IMR-90 (cell line): ENCODE measurements around the gene FOXO3. TPM values are rescaled to one million over a fixed set of nuclear protein-coding genes. Genes with fewer than 3 reads are reported as not detected.
A peak's percentile ranks its signal among the peaks of the same experiment; 100 is the strongest.

ENCODE experiments used
- ATAC-seq: fragments of 200-7000 bp; cut with Tn5 transposase; 2 replicates; pipeline ENCODE4 v1.9.1; 2020; ENCODE audit warnings: low read depth, mild to moderate bottlenecking, moderate library complexity
- BruUV-seq: library from RNA; stranded (reverse); fragments of 400-500 nt; replicated peaks from 2 replicates; lab custom pipeline; 2021; lab: Mats Ljungman, UMichigan
- CTCF ChIA-PET: fragments of 300-600 bp; formaldehyde crosslinking; extraction: SDS; loops from one replicate; lab custom pipeline; 2021; ENCODE audit warnings: antibody characterized with exemption; lab: Yijun Ruan, JAX
- POLR2A ChIA-PET: fragments of 300-600 bp; sonication (Branson Sonifier 250); formaldehyde crosslinking; loops from one replicate; lab custom pipeline; 2022; ENCODE audit warnings: antibody characterized with exemption; ENCODE audit not compliant: unreplicated experiment; lab: Charles Lee
- DNase-seq: peaks from one replicate; pipeline ENCODE4 v3.0.0; 2013
- H2AFZ ChIP-seq: replicated peaks from 2 replicates; pipeline ENCODE3; 2013; ENCODE audit warnings: low read length, mild to moderate bottlenecking; ENCODE audit not compliant: poor library complexity
- H2AK5ac ChIP-seq: 2 replicates; pipeline ENCODE4 v1.6.1; 2013; ENCODE audit warnings: low read depth, low read length, inconsistent platforms
- H2AK9ac ChIP-seq: replicated peaks from 2 replicates; pipeline ENCODE3; 2013; ENCODE audit warnings: mild to moderate bottlenecking, low read depth, low read length, moderate library complexity; ENCODE audit not compliant: poor library complexity
- H2BK120ac ChIP-seq: 2 replicates; pipeline ENCODE4 v1.6.1; 2013; ENCODE audit warnings: low read depth, low read length, inconsistent platforms
- H2BK15ac ChIP-seq: 3 replicates; pipeline ENCODE4 v1.6.1; 2013; ENCODE audit warnings: low read depth, low read length, inconsistent platforms
- H2BK20ac ChIP-seq: 2 replicates; pipeline ENCODE4 v1.6.1; 2013; ENCODE audit warnings: low read depth, mild to moderate bottlenecking, inconsistent platforms, low read length, moderate library complexity
- H2BK5ac ChIP-seq: 2 replicates; pipeline ENCODE4 v1.6.1; 2013; ENCODE audit warnings: mild to moderate bottlenecking, low read depth, low read length, inconsistent platforms; ENCODE audit not compliant: poor library complexity, severe bottlenecking
- H3K14ac ChIP-seq: replicated peaks from 2 replicates; pipeline ENCODE4 v1.6.1; 2013; ENCODE audit warnings: low read depth, low read length, inconsistent platforms
- H3K18ac ChIP-seq: 2 replicates; pipeline ENCODE4 v1.6.1; 2013; ENCODE audit warnings: low read depth, low read length, control low read depth
- H3K23ac ChIP-seq: 2 replicates; pipeline ENCODE4 v1.6.1; 2013; ENCODE audit warnings: low read depth, low read length, inconsistent platforms
- H3K27ac ChIP-seq: 2 replicates; pipeline ENCODE4 v1.5.1; 2013; ENCODE audit warnings: mild to moderate bottlenecking, control low read depth, low read length; ENCODE audit not compliant: insufficient read depth
- H3K27me3 ChIP-seq: 2 replicates; pipeline ENCODE4 v1.6.1; 2013; ENCODE audit warnings: low read length; ENCODE audit not compliant: control insufficient read depth, insufficient read depth
- H3K36me3 ChIP-seq: 2 replicates; pipeline ENCODE4 v1.6.1; 2013; ENCODE audit warnings: low read length, mixed read lengths; ENCODE audit not compliant: control insufficient read depth, insufficient read depth
- H3K4ac ChIP-seq: 2 replicates; pipeline ENCODE4 v1.6.1; 2013; ENCODE audit warnings: low read depth, low read length, inconsistent platforms
- H3K4me1 ChIP-seq: 2 replicates; pipeline ENCODE4 v1.6.1; 2013; ENCODE audit warnings: low read length, mixed read lengths; ENCODE audit not compliant: control insufficient read depth, insufficient read depth
- H3K4me2 ChIP-seq: 2 replicates; pipeline ENCODE4 v1.6.1; 2013; ENCODE audit warnings: low read depth, mild to moderate bottlenecking, control low read depth, low read length, moderate library complexity
- H3K4me3 ChIP-seq: 2 replicates; pipeline ENCODE4 v1.5.1; 2013; ENCODE audit warnings: low read depth, mild to moderate bottlenecking, control low read depth, low read length, moderate library complexity; ENCODE audit not compliant: insufficient read depth
- H3K56ac ChIP-seq: 2 replicates; pipeline ENCODE4 v1.6.1; 2013; ENCODE audit warnings: low read length, inconsistent platforms; ENCODE audit not compliant: insufficient read depth; ENCODE audit errors: extremely low read depth
- H3K79me1 ChIP-seq, 2 experiments: 2 replicates each; pipeline ENCODE4 v1.6.1; 2013; ENCODE audit warnings: low read length in 2 of 2, inconsistent platforms in 1 of 2, low read depth in 1 of 2
- H3K9ac ChIP-seq: 2 replicates; pipeline ENCODE4 v1.6.1; 2013; ENCODE audit warnings: low read depth, low read length, control low read depth
- H3K9me1 ChIP-seq: 2 replicates; pipeline ENCODE4 v1.6.1; 2013; ENCODE audit warnings: low read length, inconsistent platforms; ENCODE audit not compliant: insufficient read depth
- H3K9me3 ChIP-seq: 2 replicates; pipeline ENCODE4 v1.6.1; 2013; ENCODE audit warnings: low read length; ENCODE audit not compliant: control insufficient read depth, insufficient read depth
- H4K20me1 ChIP-seq: 2 replicates; pipeline ENCODE4 v1.6.1; 2013; ENCODE audit warnings: low read length, inconsistent platforms; ENCODE audit not compliant: insufficient read depth
- H4K5ac ChIP-seq: 2 replicates; pipeline ENCODE4 v1.6.1; 2013; ENCODE audit warnings: mild to moderate bottlenecking, low read depth, low read length, control low read depth
- H4K8ac ChIP-seq, 2 experiments: 2 replicates each; pipeline ENCODE4 v1.6.1; 2013; ENCODE audit warnings: low read depth in 2 of 2, low read length in 2 of 2, control low read depth in 1 of 2, inconsistent platforms in 1 of 2
- H4K91ac ChIP-seq: 2 replicates; pipeline ENCODE4 v1.6.1; 2013; ENCODE audit warnings: low read depth, low read length, inconsistent platforms; ENCODE audit not compliant: insufficient read depth
- CHD1 ChIP-seq: IDR thresholded peaks from 2 replicates; pipeline ENCODE4 v1.6.1; 2012; ENCODE audit warnings: low read depth, low read length, improper control_type of control experiment
- CTCF ChIP-seq: conservative IDR thresholded peaks from 2 replicates; pipeline ENCODE4 v1.5.1; 2012; ENCODE audit warnings: mild to moderate bottlenecking, low read depth, low read length, improper control_type of control experiment
- MAFK ChIP-seq: IDR thresholded peaks from 2 replicates; pipeline ENCODE4 v1.6.1; 2012; ENCODE audit warnings: low read depth, low read length, improper control_type of control experiment
- MAZ ChIP-seq: IDR thresholded peaks from 2 replicates; pipeline ENCODE4 v1.6.1; 2012; ENCODE audit warnings: low read depth, mild to moderate bottlenecking, low read length, improper control_type of control experiment, moderate library complexity, borderline replicate concordance
- POLR2A ChIP-seq: IDR thresholded peaks from 2 replicates; pipeline ENCODE4 v1.6.1; 2012; ENCODE audit warnings: mild to moderate bottlenecking, low read depth, low read length
- RAD21 ChIP-seq: IDR thresholded peaks from 2 replicates; pipeline ENCODE4 v1.6.1; 2012; ENCODE audit warnings: low read length, improper control_type of control experiment
- RCOR1 ChIP-seq: IDR thresholded peaks from 2 replicates; pipeline ENCODE4 v1.6.1; 2012; ENCODE audit warnings: mild to moderate bottlenecking, low read length, improper control_type of control experiment; ENCODE audit not compliant: insufficient replicate concordance
- RFX5 ChIP-seq: IDR thresholded peaks from 2 replicates; pipeline ENCODE4 v1.8.0; 2012; ENCODE audit warnings: low read depth, mild to moderate bottlenecking, low read length, moderate library complexity
- SMC3 ChIP-seq: fragments of 150-350 bp; IDR thresholded peaks from 2 replicates; pipeline ENCODE4 v1.6.1; 2016; ENCODE audit warnings: low read depth, mild to moderate bottlenecking, antibody characterized with exemption, low read length, moderate library complexity
- WGBS, 2 experiments: methylation state at CpG; one replicate each; pipeline versions ENCODE4 v1.1.5 to v1.1.7; 2013; ENCODE audit warnings: missing lambda C conversion rate in 2 of 2; ENCODE audit not compliant: insufficient read length in 1 of 2; ENCODE audit errors: extremely low coverage in 2 of 2; 5-methylcytosine and 5-hydroxymethylcytosine counted together
- dilution Hi-C: fragments of 300-500 bp; cut with HindIII; formaldehyde crosslinking; loops from one replicate; pipeline ENCODE4 v1.14.3; 2018; ENCODE audit warnings: low sequenced_read_pairs; ENCODE audit not compliant: unreplicated experiment
- in situ Hi-C: fragments of 300-500 bp; cut with MboI; formaldehyde crosslinking; loops from 3 replicates; pipeline ENCODE4 v1.14.3; 2019; ENCODE audit warnings: low sequenced_read_pairs, inconsistent platforms, mixed read lengths
- intact Hi-C: fragments of 100-400 bp; cut with micrococcal nuclease; formaldehyde crosslinking; loops from 2 replicates; pipeline ENCODE4 v1.10.0; 2022
- polyA plus RNA-seq, 3 experiments: library from polyadenylated mRNA; depleted of rRNA; stranded (reverse); fragments of >200 nt; gene quantifications; 2 replicates each; pipeline ENCODE4 v1.2.3, GENCODE V29; 2012; ENCODE audit warnings: low replicate concordance in 1 of 3
- total RNA-seq: library from RNA; depleted of rRNA; stranded (reverse); fragments of >200 nt; gene quantifications from 2 replicates; pipeline ENCODE4 v1.2.3, GENCODE V29; 2012
- TF ChIP-seq, protein P1 (sequence below): fragments of 150-350 bp; IDR thresholded peaks from 2 replicates; pipeline ENCODE4 v1.6.1; 2017; ENCODE audit warnings: mild to moderate bottlenecking, antibody characterized with exemption, low read length, low read depth

The FOXO3 gene
- total and polyA plus RNA-seq, 2 of the 4 experiments (the other 2 are of a cell fraction), result 17.5 to 38.7 TPM

DNA sequence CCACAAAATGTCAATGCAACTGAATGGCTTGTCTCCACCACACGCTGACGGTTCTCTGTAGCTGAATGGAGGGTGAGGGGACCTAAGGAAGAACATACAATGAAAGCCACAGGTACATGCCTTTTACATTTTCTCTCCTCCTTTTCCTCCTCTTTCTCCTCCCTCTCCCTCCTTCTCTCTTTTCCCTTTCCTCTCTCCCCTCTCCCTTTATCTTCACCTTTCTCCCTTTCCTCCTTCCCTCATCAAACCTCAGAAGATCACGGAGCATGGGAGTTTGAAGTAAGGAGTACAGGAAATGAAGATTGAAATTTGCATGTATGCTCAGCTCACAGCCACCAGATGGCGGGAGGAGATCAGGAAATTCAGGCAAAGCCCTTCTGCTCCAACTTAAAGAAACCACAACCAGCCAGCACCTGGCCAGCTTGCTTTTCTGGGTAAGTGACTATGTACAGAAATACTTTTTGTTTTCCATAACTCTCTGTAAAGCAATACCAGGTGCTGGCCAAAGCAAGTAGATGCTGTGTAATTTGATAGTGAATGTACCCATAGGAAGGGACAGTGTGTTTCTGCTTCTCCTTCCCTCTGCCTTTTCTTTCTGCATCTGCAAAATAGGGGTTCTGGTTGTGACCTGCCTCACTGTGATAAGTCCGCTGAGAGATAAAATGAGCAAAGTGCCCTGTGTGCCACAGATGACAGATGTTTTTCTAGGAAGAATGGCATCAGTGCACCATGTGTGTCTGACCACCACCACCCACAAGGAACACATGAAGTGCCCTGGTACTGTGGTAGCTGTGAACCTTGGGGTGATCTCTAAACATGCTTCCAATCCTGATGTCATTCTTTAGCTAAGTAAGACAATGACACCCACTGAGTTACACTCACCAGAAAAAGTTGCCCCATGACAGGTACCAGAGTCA is 18.6 kb upstream of the FOXO3 start:
- no peaks in the 10 kb centered on the region for H3K79me1 ChIP-seq
- H3K36me3 ChIP-seq, result no peaks in the 10 kb centered on the region
- H2AK9ac ChIP-seq, result peak overlapping the region; percentile 11
- ChIA-PET POLR2A (no interaction called here), CTCF (interaction anchor here (0.6 to 3.2 kb wide), 7 partner anchors 9 to 537 kb away, joined by 3 to 24 read pairs (median 4); no protein-coding TSS in a partner anchor)
- ATAC-seq (peak; percentile 86), DNase-seq (peak; percentile 87)
- H4K20me1 ChIP-seq, result no peaks in the 10 kb centered on the region
- no peak overlapping the region for H3K56ac ChIP-seq
- no peaks in the 10 kb centered on the region for H3K9me3 ChIP-seq
- H3K4me2 ChIP-seq, result 0 out of 2 replicates have a peak overlapping the region, but pooled peaks have one; percentile 4
- peak overlapping the region; percentile 7; the same call in 1 of the 3 replicates for H2BK15ac ChIP-seq
- no peak overlapping the region for H3K23ac ChIP-seq
- no TSS peak for BruUV-seq
- intact Hi-C loops (loop anchor here (1.0 to 5.0 kb wide), 4 partner anchors 15 to 531 kb away; no protein-coding TSS in a partner anchor), in situ Hi-C loops (loop anchor here (5.0 to 25.0 kb wide), 4 partner anchors 295 to 845 kb away; partner anchors contain the start of gene CD164), dilution Hi-C loops (loop anchor here (25.0 kb wide), 1 partner anchor 520 kb away; no protein-coding TSS in a partner anchor)
- H2AFZ ChIP-seq, result peak overlapping the region; percentile 68
- H3K9ac ChIP-seq, result no peak overlapping the region
- no peak overlapping the region for H2BK5ac ChIP-seq
- no peak overlapping the region for H3K18ac ChIP-seq
- H2BK120ac ChIP-seq, result no peak overlapping the region; the same call in 1 of the 2 replicates
- no peak overlapping the region for H4K91ac ChIP-seq
- peaks cover 4% of the 10 kb centered on the region; the same call in 1 of the 2 replicates for H3K9me1 ChIP-seq
- H3K27ac ChIP-seq, result no peak overlapping the region
- peak overlapping the region; percentile 22 for H3K4ac ChIP-seq
- peaks cover 10% of the 10 kb centered on the region for H3K4me1 ChIP-seq
- WGBS, 2 experiments, result no CpG with 5 or more reads among the region's 5 CpGs
- no peak overlapping the region for H3K14ac ChIP-seq
- no peak overlapping the region for H2BK20ac ChIP-seq
- peak; percentile 91 for TF ChIP-seq CTCF
- TF ChIP-seq MAFK, result 0 out of 2 replicates have a peak, but pooled peaks have one; percentile 18
- TF ChIP-seq SMC3, result peak; percentile 100
- no peak for TF ChIP-seq RFX5
- no peak for TF ChIP-seq MAZ
- TF ChIP-seq RCOR1, result no peak
- no peak for TF ChIP-seq CHD1
- TF ChIP-seq, protein P1, sequence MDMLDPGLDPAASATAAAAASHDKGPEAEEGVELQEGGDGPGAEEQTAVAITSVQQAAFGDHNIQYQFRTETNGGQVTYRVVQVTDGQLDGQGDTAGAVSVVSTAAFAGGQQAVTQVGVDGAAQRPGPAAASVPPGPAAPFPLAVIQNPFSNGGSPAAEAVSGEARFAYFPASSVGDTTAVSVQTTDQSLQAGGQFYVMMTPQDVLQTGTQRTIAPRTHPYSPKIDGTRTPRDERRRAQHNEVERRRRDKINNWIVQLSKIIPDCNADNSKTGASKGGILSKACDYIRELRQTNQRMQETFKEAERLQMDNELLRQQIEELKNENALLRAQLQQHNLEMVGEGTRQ, result no peak
- TF ChIP-seq RAD21, result peak; percentile 100
- TF ChIP-seq POLR2A, result peak; percentile 47; the same call in 1 of the 2 replicates
- no peak overlapping the region for H3K4me3 ChIP-seq
- H4K5ac ChIP-seq, result no peak overlapping the region
- H4K8ac ChIP-seq, result no peak overlapping the region
- H2AK5ac ChIP-seq, result 0 out of 2 replicates have a peak overlapping the region, but pooled peaks have one; percentile 10
- no peaks in the 10 kb centered on the region for H3K27me3 ChIP-seq
